Tibial artery (tissue), 4 donors: ENCODE results near the gene AK5.
"Not testable (repeated sequence)": the region's sequence is repeated elsewhere in the genome, so short reads cannot be mapped to it uniquely, and the experiment has no call there.

Experiments used
- DNase-seq, 2 donors: peaks; one replicate each; pipeline ENCODE4 v3.0.0-alpha.2; 2019
- H3K27ac ChIP-seq, 2 donors: fragments of 200-600 bp; sonication (generic) in 1 of 2; 1 replicate in 1 of 2; 2 replicates in 1 of 2; pipeline ENCODE4 v1.5.1; 2018 to 2019; ENCODE audit warnings: mild to moderate bottlenecking in 1 of 2
- H3K27me3 ChIP-seq, 2 donors: fragments of 200-600 bp; sonication (generic) in 1 of 2; one replicate each; pipeline versions ENCODE4 v1.5.1 to v1.6.0; 2016 to 2019
- H3K36me3 ChIP-seq, 3 donors: fragments of 200-600 bp; sonication (generic) in 2 of 3; one replicate each; pipeline ENCODE4 v1.5.1; 2016 to 2019; ENCODE audit warnings: mild to moderate bottlenecking in 2 of 3
- H3K4me1 ChIP-seq, 4 donors: fragments of 200-600 bp; sonication (generic) in 2 of 4; 1 replicate in 3 of 4; 2 replicates in 1 of 4; pipeline ENCODE4 v1.5.1; 2016 to 2019
- H3K4me3 ChIP-seq, 2 donors: fragments of 200-600 bp; sonication (generic) in 1 of 2; 1 replicate in 1 of 2; 2 replicates in 1 of 2; pipeline ENCODE4 v1.5.1; 2018 to 2019; ENCODE audit warnings: mild to moderate bottlenecking in 2 of 2
- H3K9me3 ChIP-seq, 3 donors: fragments of 200-600 bp; sonication (generic) in 1 of 3; one replicate each; pipeline ENCODE4 v1.5.1; 2016 to 2019
- intact Hi-C: fragments of 100-400 bp; cut with DNase I; formaldehyde crosslinking; loops from one replicate; pipeline ENCODE4 v1.15.0; 2023; ENCODE audit warnings: low total_unique reads
- TF ChIP-seq, protein P1 (sequence below), 2 experiments: fragments of 200-600 bp in 1 of 2; fragments of 450-650 bp in 1 of 2; IDR thresholded peaks; one replicate each; pipeline ENCODE4 v1.5.1; 2017 to 2019; ENCODE audit warnings: antibody characterized with exemption in 2 of 2, mild to moderate bottlenecking in 1 of 2, moderate library complexity in 1 of 2

AK5 gene

DNA sequence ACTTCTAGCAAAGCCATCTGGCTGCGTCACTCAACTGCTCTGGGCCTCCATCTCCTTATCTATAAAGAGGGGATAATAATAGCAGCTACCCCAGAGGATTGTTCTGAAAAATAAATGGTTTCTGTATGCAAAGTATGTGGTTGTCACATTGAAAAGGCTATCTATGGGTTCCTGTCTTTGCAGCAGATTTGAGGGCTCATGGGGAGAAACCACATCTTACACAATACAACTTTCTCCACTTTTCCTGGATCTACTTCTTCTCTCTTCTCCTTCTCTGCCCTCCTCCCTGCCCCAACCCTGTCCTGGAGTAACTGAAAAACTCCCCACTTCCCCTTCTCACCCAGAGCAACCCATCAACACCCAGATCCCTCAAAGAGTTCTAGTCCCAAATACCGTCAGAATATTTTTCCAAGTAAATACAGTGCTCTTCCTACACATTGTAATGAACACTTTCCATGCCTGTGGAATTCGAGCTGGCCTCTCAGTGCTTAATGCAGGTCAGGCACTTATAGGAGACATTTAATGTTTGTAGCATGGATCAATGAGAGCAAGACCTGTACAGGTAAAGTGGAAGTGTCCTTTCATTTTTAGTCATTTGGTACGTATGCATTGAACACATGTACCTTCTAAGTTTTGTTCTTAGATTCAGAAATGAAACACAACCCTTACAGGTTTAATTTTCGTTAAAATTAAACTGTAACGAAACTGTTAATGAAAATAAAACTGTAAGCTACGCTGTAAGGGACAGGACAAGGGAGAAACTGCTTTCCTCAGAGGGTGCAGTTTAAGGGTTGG lies 131.9 kb downstream of the AK5 start:
- Histone ChIP-seq H3K4me1 (no peaks in the 10 kb centered on the region), H3K27me3 (no peaks in the 10 kb centered on the region), H3K36me3 (no peaks in the 10 kb centered on the region), H3K27ac (no peak overlapping the region), H3K9me3 (no peaks in the 10 kb centered on the region), H3K4me3 (no peak overlapping the region)
- intact Hi-C loops = no loop called here
- TF ChIP-seq, protein P1, sequence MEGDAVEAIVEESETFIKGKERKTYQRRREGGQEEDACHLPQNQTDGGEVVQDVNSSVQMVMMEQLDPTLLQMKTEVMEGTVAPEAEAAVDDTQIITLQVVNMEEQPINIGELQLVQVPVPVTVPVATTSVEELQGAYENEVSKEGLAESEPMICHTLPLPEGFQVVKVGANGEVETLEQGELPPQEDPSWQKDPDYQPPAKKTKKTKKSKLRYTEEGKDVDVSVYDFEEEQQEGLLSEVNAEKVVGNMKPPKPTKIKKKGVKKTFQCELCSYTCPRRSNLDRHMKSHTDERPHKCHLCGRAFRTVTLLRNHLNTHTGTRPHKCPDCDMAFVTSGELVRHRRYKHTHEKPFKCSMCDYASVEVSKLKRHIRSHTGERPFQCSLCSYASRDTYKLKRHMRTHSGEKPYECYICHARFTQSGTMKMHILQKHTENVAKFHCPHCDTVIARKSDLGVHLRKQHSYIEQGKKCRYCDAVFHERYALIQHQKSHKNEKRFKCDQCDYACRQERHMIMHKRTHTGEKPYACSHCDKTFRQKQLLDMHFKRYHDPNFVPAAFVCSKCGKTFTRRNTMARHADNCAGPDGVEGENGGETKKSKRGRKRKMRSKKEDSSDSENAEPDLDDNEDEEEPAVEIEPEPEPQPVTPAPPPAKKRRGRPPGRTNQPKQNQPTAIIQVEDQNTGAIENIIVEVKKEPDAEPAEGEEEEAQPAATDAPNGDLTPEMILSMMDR (IDR thresholded peaks at IDR 0.05) = no peak
- no peak for DNase-seq

DNA sequence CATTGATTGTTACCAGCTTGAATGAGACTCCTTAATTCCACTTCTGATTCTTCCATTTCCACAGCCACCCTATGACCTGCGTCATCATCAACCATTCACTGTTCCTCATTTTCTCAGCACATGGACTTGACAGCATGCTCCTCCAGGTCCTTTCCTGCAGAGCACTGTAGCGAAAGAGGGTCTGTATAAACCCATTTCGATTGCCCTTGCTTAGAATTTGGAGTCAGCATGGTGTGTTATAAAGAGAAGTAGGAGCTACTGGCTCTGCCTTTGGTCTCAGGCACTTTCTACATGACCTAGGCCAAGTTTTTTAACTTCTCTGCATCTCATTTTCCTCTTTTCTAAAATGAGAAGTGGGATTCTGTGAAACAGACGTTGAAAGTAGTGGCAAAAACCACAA lies 133.8 kb downstream of the AK5 start:
- intact Hi-C loops = no loop called here
- TF ChIP-seq, protein P1 (IDR thresholded peaks at IDR 0.05) = no peak
- Histone ChIP-seq H3K27ac (no peak overlapping the region), H3K4me3 (no peak overlapping the region), H3K27me3 (no peaks in the 10 kb centered on the region), H3K9me3 (no peaks in the 10 kb centered on the region), H3K36me3 (no peaks in the 10 kb centered on the region), H3K4me1 (peaks cover 0 to 2% (median 1%) of the 10 kb centered on the region in 4 donors)
- DNase-seq = no peak

DNA sequence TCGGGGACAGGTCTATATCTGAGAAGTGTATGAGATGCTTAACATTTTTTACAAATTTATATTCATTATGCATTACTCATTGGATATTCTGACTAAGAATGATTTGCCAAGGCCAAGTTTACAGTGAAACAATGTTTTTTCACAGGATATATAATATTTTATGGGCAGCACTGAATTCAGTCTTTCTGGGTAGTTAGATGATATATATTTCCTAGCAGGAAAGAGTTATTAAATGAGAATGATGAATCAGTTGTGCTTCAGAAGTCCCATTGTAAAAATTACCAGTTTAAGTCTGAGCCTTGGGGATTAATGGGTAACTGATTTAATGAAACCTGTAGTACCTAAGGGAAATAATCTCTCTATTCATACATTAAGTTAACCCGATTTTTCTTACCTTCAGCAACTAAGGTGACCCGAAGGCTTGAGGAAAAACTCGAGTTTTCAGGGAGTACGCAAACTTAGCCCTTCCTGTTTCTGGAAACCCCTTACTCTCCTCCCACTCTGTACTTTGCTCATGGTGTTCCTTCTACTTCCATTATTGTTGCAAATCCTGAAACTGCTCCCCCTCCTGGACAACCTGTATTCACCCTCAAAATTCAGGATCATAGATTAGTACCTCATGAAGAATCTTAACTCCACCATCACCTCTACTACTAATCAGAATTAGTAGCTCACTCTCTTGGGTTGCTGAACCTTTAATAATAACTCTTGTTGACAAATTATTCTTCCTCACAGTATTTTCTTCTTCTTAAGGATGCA lies 135.1 kb downstream of the AK5 start:
- DNase-seq = no peak
- intact Hi-C loops = no loop called here
- Histone ChIP-seq H3K27me3 (no peaks in the 10 kb centered on the region), H3K27ac (no peak overlapping the region), H3K36me3 (no peaks in the 10 kb centered on the region), H3K4me3 (no peak overlapping the region), H3K4me1 (peaks cover 0 to 15% (median 9%) of the 10 kb centered on the region in 4 donors), H3K9me3 (no peaks in the 10 kb centered on the region)
- TF ChIP-seq, protein P1 (IDR thresholded peaks at IDR 0.05) = no peak

DNA sequence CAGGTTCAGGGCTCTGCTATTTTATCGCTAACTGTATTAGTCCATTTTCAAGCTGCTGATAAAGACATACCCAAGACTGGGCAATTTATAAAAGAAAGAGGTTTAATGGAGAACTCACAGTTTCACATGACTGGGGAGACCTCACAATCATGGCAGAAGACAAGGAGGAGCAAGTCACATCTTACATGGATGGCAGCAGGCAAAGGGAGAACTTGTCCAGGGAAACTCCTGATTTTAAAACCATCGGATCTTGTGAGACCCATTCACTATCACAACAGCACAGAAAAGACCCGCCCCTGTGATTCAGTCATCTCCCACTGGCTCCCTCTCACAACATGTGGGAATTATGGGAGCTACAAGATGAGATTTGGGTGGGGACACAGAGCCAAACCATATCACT lies 136.2 kb downstream of the AK5 start:
- H3K27ac ChIP-seq, H3K27me3 ChIP-seq, DNase-seq, intact Hi-C loops, H3K36me3 ChIP-seq, H3K4me3 ChIP-seq, H3K9me3 ChIP-seq: not testable (repeated sequence)
- H3K4me1 ChIP-seq = peaks cover 0 to 16% (median 9%) of the 10 kb centered on the region in 4 donors

DNA sequence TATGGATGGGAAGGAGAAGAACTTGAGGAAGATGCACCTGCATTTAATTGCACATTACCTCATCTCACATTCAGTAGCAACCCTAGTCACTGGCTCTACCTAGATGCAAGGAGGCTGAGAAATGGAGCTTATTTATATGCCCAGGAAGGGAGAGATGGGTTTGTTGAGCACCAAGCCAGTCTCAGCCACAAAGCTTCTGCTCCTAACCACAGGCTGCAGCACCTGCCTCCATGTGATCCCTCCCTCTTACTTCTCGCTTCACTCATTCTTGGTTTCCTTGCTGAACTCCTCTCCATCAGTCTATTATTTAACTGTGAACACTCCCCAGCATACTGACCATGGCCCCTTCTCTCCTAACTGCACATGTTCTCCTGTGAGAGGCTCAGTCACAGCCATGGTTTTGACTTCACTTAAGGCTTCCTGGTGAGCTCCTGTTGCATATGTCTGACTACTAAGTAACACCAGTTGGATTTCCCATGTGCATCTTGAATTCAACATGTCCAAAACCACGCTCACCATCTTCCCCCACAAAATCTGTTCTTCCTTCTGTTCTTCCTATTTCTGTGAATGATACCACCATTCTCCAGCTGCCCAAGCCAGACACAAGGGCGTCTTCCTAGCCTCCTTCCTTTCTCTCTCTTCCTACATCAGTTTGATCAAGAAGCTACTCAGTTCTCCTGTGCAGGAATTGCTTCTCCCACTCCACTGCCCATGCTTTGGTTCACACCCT lies 139.8 kb downstream of the AK5 start:
- intact Hi-C loops = no loop called here
- no peaks in the 10 kb centered on the region for H3K27me3 ChIP-seq
- TF ChIP-seq, protein P1 (IDR thresholded peaks at IDR 0.05) = no peak

More for the DNA sequence above, 139.8 kb downstream of the AK5 start:
- Histone ChIP-seq H3K36me3 (no peaks in the 10 kb centered on the region), H3K4me3 (no peak overlapping the region), H3K9me3 (no peaks in the 10 kb centered on the region), H3K27ac (peak overlapping the region in 1 of 2 donors; percentile 16), H3K4me1 (peaks cover 0 to 30% (median 9%) of the 10 kb centered on the region in 4 donors)
- no peak for DNase-seq
